GM13976 (cell line): ENCODE data around the gene SEMA5A.
A peak's percentile ranks its signal among the peaks of the same experiment; 100 is the strongest.

ENCODE experiments used
- DNase-seq: peaks from one replicate; pipeline ENCODE4 v3.0.0; 2012; ENCODE audit warnings: low spot score
- CTCF ChIP-seq: IDR thresholded peaks from 2 replicates; pipeline ENCODE4 v1.5.1; 2012; ENCODE audit warnings: borderline replicate concordance, mild to moderate bottlenecking; ENCODE audit not compliant: insufficient read depth; ENCODE audit errors: extremely low read depth, missing control alignments, control extremely low read depth
- in situ Hi-C: fragments of 300-500 bp; cut with MboI; formaldehyde crosslinking; loops from one replicate; pipeline ENCODE4 v1.12.0; 2022; ENCODE audit warnings: low sequenced_read_pairs, mixed read lengths, inconsistent platforms; ENCODE audit not compliant: unreplicated experiment

SEMA5A gene

GRCh38 chr5:9500193-9500592 lies 45.7 kb downstream of the SEMA5A start:
- in situ Hi-C loops: no loop called here
- no peak for DNase-seq
- no peak for TF ChIP-seq CTCF

- no peak for TF ChIP-seq CTCF
- in situ Hi-C loops: no loop called here
- no peak for DNase-seq
Observed at GRCh38 chr5:9499498-9499876, 46.4 kb downstream of the SEMA5A start.

DNA sequence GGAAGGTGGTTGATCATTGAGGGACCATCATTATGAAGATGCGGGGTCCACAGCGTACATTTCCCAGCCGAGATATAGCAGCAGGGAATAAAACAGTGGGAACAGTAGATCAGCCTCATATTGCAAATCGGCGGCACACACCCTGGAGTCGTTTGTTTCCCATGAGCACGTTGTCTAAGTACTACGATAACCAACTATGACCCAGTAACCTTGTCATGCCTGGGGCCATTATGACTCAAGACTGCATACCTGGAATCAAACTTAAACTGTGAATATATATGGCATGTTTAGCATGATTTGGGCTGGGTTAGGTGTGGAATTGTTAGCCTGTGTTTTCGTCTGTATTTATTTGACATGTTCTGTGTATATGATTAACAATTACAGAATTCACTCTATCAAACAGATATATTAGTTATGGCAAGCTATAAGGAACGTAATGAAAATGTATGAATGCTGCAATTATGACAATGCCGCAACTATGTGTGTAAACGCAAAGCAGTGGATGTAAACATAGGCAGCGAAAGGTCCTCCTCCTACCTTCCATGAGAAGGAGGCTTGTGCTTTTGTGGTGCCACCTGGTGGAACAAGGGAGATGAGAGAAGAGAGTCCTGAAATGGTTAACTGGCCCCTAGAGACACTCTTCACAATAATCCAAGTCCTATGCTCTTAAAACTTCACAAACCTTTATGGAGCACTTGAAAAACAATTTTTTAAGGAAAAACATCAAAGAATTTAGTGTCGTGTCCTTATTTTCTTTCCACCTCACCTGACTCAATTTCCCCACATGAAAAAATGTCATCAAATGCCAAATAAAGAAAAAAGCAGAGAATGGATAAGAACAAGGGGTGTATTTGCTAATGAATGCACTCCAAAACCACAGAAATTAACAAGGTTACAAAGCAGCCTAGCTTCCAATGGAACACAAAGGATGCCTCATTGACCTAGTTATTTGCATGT lies 47.1 kb downstream of the SEMA5A start:
- in situ Hi-C loops: no loop called here

DNA sequence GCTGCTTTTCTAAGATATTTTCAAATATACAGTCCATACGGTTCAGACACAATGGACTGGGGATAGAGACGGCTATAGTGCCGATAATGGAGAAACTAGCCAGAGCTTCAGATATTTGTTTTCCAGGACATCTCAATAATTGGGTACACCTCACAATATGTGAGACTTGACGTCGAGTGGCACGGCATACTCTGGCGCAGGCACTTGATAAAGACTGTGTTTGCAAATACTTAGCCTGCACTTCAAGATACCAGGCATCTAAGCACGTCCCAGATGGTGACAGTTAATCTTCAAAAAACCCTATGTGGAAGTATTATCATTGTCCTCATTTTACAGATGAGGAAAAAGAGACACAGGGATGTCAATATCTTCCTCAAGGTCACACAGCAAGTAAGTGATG lies 48.5 kb downstream of the SEMA5A start:
- no peak for TF ChIP-seq CTCF
- in situ Hi-C loops: no loop called here
- DNase-seq: no peak

More for the DNA sequence above, 47.1 kb downstream of the SEMA5A start:
- DNase-seq: no peak
- TF ChIP-seq CTCF: peak; percentile 7

DNA sequence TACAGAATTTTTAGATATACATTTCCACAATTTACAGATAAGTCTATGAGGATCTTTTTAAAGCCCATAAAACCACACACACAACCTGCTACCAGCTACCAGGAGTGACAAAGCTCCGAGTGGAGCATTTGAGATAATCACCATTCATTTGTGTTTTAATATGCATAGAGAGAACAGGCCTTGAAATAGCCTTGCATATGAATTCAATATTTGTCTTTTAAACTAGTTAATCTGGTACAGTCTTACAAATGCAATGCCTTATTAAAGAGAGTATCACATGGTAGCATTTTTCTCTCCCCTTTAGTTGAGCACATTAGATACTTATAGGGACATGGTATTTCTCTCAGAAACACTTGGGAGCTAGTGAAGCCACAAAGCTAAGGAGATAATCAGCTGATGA lies 49.1 kb downstream of the SEMA5A start:
- no peak for DNase-seq
- in situ Hi-C loops: no loop called here
- TF ChIP-seq CTCF: no peak

DNA sequence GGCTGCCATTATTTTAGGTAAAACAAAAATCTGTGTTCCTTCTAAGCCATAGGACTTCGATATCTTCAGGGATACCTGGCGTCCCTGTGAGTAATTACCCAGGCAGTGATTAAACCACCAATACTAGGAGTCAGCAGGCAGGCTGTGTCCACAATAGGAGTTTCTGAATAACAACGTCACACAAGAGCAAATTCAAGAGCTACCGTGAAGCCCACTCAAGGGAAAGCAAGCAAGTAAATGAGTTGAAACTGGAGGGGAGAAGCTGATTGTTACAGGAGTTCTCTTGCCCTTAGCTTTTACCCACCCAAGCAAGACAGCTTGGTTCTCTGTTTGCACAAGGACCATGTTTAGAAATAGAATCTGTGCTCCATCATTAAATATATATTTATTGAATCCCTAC lies 50.8 kb downstream of the SEMA5A start:
- in situ Hi-C loops: no loop called here
- TF ChIP-seq CTCF: no peak
- no peak for DNase-seq
